Trophoblast cell (in vitro differentiated cells and primary cell): Measurements from ENCODE around the gene CEP72.
A peak's percentile ranks its signal among the peaks of the same experiment; 100 is the strongest.

ENCODE experiments used
- DNase-seq, 2 donors: peaks; one replicate each; pipeline ENCODE4 v3.0.0-alpha.2; 2016
- H2AFZ ChIP-seq: 2 replicates; pipeline ENCODE4 v1.6.1; 2013; ENCODE audit warnings: low read length, moderate library complexity, mild to moderate bottlenecking; ENCODE audit not compliant: insufficient read depth, poor library complexity
- H2AK5ac ChIP-seq: 2 replicates; pipeline ENCODE4 v1.6.1; 2013; ENCODE audit warnings: mild to moderate bottlenecking, low read length
- H2BK120ac ChIP-seq: 2 replicates; pipeline ENCODE4 v1.6.1; 2013; ENCODE audit warnings: low read length, mild to moderate bottlenecking, moderate library complexity; ENCODE audit not compliant: insufficient read depth, poor library complexity
- H2BK12ac ChIP-seq: 2 replicates; pipeline ENCODE4 v1.6.1; 2013; ENCODE audit warnings: mild to moderate bottlenecking, low read length, moderate library complexity
- H2BK5ac ChIP-seq: 2 replicates; pipeline ENCODE4 v1.6.1; 2013; ENCODE audit warnings: low read length, low read depth, moderate library complexity, mild to moderate bottlenecking; ENCODE audit not compliant: poor library complexity
- H3K14ac ChIP-seq: 2 replicates; pipeline ENCODE4 v1.6.1; 2013; ENCODE audit warnings: mild to moderate bottlenecking, low read length
- H3K18ac ChIP-seq: 2 replicates; pipeline ENCODE4 v1.6.1; 2013; ENCODE audit warnings: mild to moderate bottlenecking, low read length
- H3K23ac ChIP-seq: 2 replicates; pipeline ENCODE4 v1.6.1; 2013; ENCODE audit warnings: low read length
- H3K27ac ChIP-seq: 2 replicates; pipeline ENCODE4 v1.5.1; 2013; ENCODE audit warnings: low read depth, mild to moderate bottlenecking, inconsistent platforms, low read length, moderate library complexity
- H3K27me3 ChIP-seq: 2 replicates; pipeline ENCODE4 v1.6.1; 2013; ENCODE audit warnings: inconsistent platforms, mild to moderate bottlenecking, low read length, moderate library complexity; ENCODE audit not compliant: insufficient read depth
- H3K36me3 ChIP-seq, 2 experiments: 1 replicate in 1 of 2; 2 replicates in 1 of 2; pipeline ENCODE4 v1.6.1; 2013; ENCODE audit warnings: low read length in 2 of 2, mild to moderate bottlenecking in 2 of 2, moderate library complexity in 1 of 2; ENCODE audit not compliant: insufficient read depth in 2 of 2, control insufficient read depth in 1 of 2
- H3K4ac ChIP-seq: 2 replicates; pipeline ENCODE4 v1.6.1; 2013; ENCODE audit warnings: low read depth, mild to moderate bottlenecking, low read length, moderate library complexity
- H3K4me1 ChIP-seq, 2 experiments: 1 replicate in 1 of 2; 2 replicates in 1 of 2; pipeline ENCODE4 v1.6.1; 2013; ENCODE audit warnings: low read length in 2 of 2, mild to moderate bottlenecking in 2 of 2, moderate library complexity in 1 of 2; ENCODE audit not compliant: insufficient read depth in 2 of 2, control insufficient read depth in 1 of 2
- H3K4me2 ChIP-seq: 2 replicates; pipeline ENCODE4 v1.6.1; 2013; ENCODE audit warnings: inconsistent platforms, mild to moderate bottlenecking, low read length, moderate library complexity
- H3K4me3 ChIP-seq: 2 replicates; pipeline ENCODE4 v1.5.1; 2013; ENCODE audit warnings: mild to moderate bottlenecking, low read depth, low read length, inconsistent platforms
- H3K79me1 ChIP-seq: one replicate; pipeline ENCODE4 v1.6.1; 2013; ENCODE audit warnings: low read length
- H3K79me2 ChIP-seq: 2 replicates; pipeline ENCODE4 v1.6.1; 2013; ENCODE audit warnings: low read length, mild to moderate bottlenecking; ENCODE audit not compliant: control insufficient read depth, insufficient read depth, poor library complexity
- H3K9ac ChIP-seq: 2 replicates; pipeline ENCODE4 v1.6.1; 2013; ENCODE audit warnings: mild to moderate bottlenecking, low read length
- H3K9me3 ChIP-seq: 2 replicates; pipeline ENCODE4 v1.6.1; 2013; ENCODE audit warnings: low read depth, mild to moderate bottlenecking, control low read depth, inconsistent platforms, low read length; ENCODE audit not compliant: insufficient read depth
- H4K12ac ChIP-seq: 2 replicates; pipeline ENCODE4 v1.6.1; 2013; ENCODE audit warnings: low read depth, mild to moderate bottlenecking, low read length, moderate library complexity
- H4K8ac ChIP-seq: 2 replicates; pipeline ENCODE4 v1.6.1; 2013; ENCODE audit warnings: low read depth, mild to moderate bottlenecking, low read length, moderate library complexity
- H4K91ac ChIP-seq: one replicate; pipeline ENCODE4 v1.6.1; 2013; ENCODE audit warnings: low read depth, mild to moderate bottlenecking, low read length, moderate library complexity
- WGBS: extraction: QIAGEN DNeasy Blood & Tissue Kit; methylation state at CpG from one replicate; pipeline ENCODE4 v1.1.7; 2013; ENCODE audit warnings: missing lambda C conversion rate; ENCODE audit not compliant: insufficient read length, insufficient coverage; ENCODE audit errors: extremely low coverage; 5-methylcytosine and 5-hydroxymethylcytosine counted together

The CEP72 gene

GRCh38 chr5:619444-619843, 7.3 kb downstream of the CEP72 start:
- no peak overlapping the region for H4K8ac ChIP-seq
- H3K36me3 ChIP-seq: peaks cover 49 to 54% of the 10 kb centered on the region in 2 experiments
- no peak overlapping the region for H3K14ac ChIP-seq
- peak overlapping the region; percentile 52 for H3K23ac ChIP-seq
- H3K4me2 ChIP-seq: no peak overlapping the region
- no peaks in the 10 kb centered on the region for H3K9me3 ChIP-seq
- H3K4me1 ChIP-seq: no peaks in the 10 kb centered on the region
- no peaks in the 10 kb centered on the region for H3K27me3 ChIP-seq
- no peaks in the 10 kb centered on the region for H3K79me1 ChIP-seq
- H2AK5ac ChIP-seq: no peak overlapping the region
- H3K9ac ChIP-seq: peak overlapping the region; percentile 28
- no CpG with 5 or more reads among the region's 16 CpGs for WGBS
- H3K4ac ChIP-seq: no peak overlapping the region
- H4K12ac ChIP-seq: no peak overlapping the region
- H4K91ac ChIP-seq: no peak overlapping the region
- no peak overlapping the region for H2BK120ac ChIP-seq
- H3K79me2 ChIP-seq: no peaks in the 10 kb centered on the region
- no peak overlapping the region for H3K18ac ChIP-seq
- H3K4me3 ChIP-seq: no peak overlapping the region
- no peak overlapping the region for H3K27ac ChIP-seq
- no peak overlapping the region for H2BK5ac ChIP-seq
- no peak overlapping the region for H2BK12ac ChIP-seq
- no peak for DNase-seq
- H2AFZ ChIP-seq: no peak overlapping the region

- Histone ChIP-seq H3K4me3 (no peak overlapping the region), H3K4me1 (no peaks in the 10 kb centered on the region), H3K79me2 (no peaks in the 10 kb centered on the region), H3K79me1 (no peaks in the 10 kb centered on the region), H4K12ac (no peak overlapping the region), H3K4me2 (no peak overlapping the region), H3K4ac (no peak overlapping the region), H2AK5ac (no peak overlapping the region), H3K9ac (no peak overlapping the region), H3K23ac (no peak overlapping the region), H3K27me3 (no peaks in the 10 kb centered on the region), H3K36me3 (peaks cover 55 to 61% of the 10 kb centered on the region in 2 experiments), H2AFZ (no peak overlapping the region), H2BK12ac (no peak overlapping the region), H2BK120ac (no peak overlapping the region), H4K8ac (no peak overlapping the region), H4K91ac (no peak overlapping the region), H3K9me3 (no peaks in the 10 kb centered on the region), H3K14ac (no peak overlapping the region), H3K27ac (no peak overlapping the region), H3K18ac (no peak overlapping the region), H2BK5ac (no peak overlapping the region)
- no peak for DNase-seq
- WGBS: no CpG with 5 or more reads among the region's 20 CpGs
Measured at GRCh38 chr5:620152-620551, 8.0 kb downstream of the CEP72 start.

DNA sequence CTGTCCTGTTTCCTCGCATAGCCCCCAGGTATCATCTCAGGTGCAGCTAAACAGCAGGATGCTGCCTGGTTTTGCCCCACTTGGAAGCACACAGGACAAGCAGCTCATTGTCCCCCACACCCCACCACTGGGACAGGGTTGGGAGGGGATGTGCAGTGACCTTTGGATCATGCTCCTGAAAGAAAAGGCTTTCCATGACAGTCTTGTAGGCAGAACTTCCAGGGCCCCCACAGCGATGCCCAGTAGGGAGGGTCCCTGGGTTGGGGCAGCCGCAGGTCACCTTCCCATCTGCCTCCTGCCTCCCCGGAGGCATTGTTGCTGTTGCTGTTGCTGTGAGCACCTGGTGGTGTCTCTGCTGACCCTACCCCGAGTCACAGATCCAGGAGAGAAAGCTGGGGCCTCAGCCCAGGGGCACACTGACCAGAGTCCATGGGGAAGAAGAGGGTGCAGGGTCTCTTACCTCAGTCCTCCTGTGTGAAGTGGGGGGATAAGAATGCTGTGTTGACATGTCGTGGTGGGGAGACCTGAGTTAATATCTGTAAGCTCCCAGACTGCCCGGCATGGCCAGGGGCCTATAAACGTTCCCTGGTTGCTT, 8.5 kb downstream of the CEP72 start:
- Histone ChIP-seq H2AFZ (no peak overlapping the region), H4K12ac (no peak overlapping the region)

DNA sequence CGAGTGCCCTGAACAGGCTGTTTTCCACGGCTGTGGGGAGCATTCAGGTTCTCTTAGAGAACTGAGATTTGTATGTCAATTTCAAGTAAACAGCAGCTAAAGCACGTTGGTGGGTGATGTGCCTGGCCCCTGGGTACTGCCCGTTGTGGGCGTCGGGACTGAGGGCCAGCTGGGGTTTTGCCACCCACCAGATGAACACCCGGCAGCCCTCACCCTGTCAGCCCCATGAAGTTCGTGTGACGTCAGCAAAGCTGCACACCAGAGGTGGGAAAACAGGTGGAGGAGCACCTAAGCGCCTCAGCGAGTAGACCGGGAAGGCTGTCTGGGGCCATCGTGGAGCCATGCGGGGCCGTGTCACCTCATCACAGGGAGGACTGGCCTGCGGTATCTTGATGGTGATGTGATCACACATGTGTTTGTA, 9.2 kb downstream of the CEP72 start:
- DNase-seq: no peak
- Histone ChIP-seq H2BK12ac (no peak overlapping the region), H3K4me2 (no peak overlapping the region), H3K27ac (no peak overlapping the region), H3K4me3 (no peak overlapping the region), H3K14ac (no peak overlapping the region), H3K9ac (no peak overlapping the region), H3K4me1 (no peaks in the 10 kb centered on the region), H4K91ac (no peak overlapping the region), H2BK120ac (no peak overlapping the region), H3K79me2 (no peaks in the 10 kb centered on the region), H2BK5ac (no peak overlapping the region), H3K9me3 (no peaks in the 10 kb centered on the region), H3K27me3 (no peaks in the 10 kb centered on the region), H4K12ac (no peak overlapping the region), H3K4ac (no peak overlapping the region), H3K79me1 (no peaks in the 10 kb centered on the region), H3K36me3 (peaks cover 62 to 72% of the 10 kb centered on the region in 2 experiments), H3K23ac (no peak overlapping the region), H2AFZ (no peak overlapping the region), H3K18ac (no peak overlapping the region), H4K8ac (no peak overlapping the region), H2AK5ac (no peak overlapping the region)
- WGBS: no CpG with 5 or more reads among the region's 16 CpGs

More for the DNA sequence above, 8.5 kb downstream of the CEP72 start:
- no peak overlapping the region for H4K8ac ChIP-seq
- H3K27ac ChIP-seq: no peak overlapping the region
- no peaks in the 10 kb centered on the region for H3K9me3 ChIP-seq
- no peak overlapping the region for H3K9ac ChIP-seq
- no peak overlapping the region for H2BK5ac ChIP-seq
- no CpG with 5 or more reads among the region's 8 CpGs for whole genome bisulfite sequencing
- H2AK5ac ChIP-seq: no peak overlapping the region
- no peak overlapping the region for H3K14ac ChIP-seq
- no peak overlapping the region for H3K4ac ChIP-seq
- no peak overlapping the region for H4K91ac ChIP-seq
- H3K23ac ChIP-seq: no peak overlapping the region
- H2BK12ac ChIP-seq: no peak overlapping the region
- H3K18ac ChIP-seq: no peak overlapping the region
- no peak overlapping the region for H3K4me3 ChIP-seq
- H3K27me3 ChIP-seq: no peaks in the 10 kb centered on the region
- H3K79me1 ChIP-seq: no peaks in the 10 kb centered on the region
- DNase-seq: no peak
- no peak overlapping the region for H2BK120ac ChIP-seq
- no peaks in the 10 kb centered on the region for H3K79me2 ChIP-seq
- peaks cover 60 to 66% of the 10 kb centered on the region in 2 experiments for H3K36me3 ChIP-seq
- H3K4me1 ChIP-seq: no peaks in the 10 kb centered on the region
- H3K4me2 ChIP-seq: no peak overlapping the region
